Hematopoietic multipotent progenitor cell treated with erythropoietin and hydrocortisone succinate and interleukin-3 and kit ligand, for 15 days (in vitro differentiated cells): Measurements from ENCODE around the gene PLOD1.
"Not testable (repeated sequence)": the region's sequence is repeated elsewhere in the genome, so short reads cannot be mapped to it uniquely, and the experiment has no call there.

Experiments
- DNase-seq: peaks from one replicate; pipeline ENCODE4 v3.0.0-alpha.2; 2015; ENCODE audit warnings: low spot score

Gene PLOD1

DNA sequence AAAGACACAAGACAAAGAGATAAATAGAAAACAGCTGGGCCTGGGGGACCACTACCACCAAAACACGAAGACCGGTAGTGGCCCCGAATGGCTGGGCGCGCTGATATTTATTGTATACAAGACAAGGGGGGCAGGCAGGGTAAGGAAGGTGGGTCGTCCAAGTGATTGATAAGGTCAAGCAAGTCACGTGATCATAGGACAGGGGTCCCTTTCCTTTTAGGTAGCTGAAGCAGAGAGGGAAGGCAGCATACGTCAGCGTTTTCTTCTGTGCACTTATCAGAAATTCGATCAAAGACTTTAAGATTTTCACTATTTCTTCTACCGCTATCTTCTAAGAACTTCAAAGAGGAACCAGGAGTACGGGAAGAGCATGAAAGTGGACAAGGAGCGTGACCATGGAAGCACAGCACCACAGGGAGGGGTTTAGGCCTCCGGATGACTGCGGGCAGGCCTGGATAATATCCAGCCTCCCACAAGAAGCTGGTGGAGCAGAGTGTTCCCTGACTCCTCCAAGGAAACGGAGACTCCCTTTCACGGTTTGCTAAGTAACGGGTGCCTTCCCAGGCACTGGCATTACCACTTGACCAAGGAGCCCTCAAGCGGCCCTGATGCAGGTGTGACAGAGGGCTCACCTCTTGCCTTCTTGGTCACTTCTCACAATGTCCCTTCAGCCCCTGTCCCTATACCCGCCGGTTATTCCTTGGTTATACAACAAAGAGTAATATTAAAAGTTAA is 21.9 kb upstream of the PLOD1 start:
- not testable (repeated sequence) for DNase-seq

DNA sequence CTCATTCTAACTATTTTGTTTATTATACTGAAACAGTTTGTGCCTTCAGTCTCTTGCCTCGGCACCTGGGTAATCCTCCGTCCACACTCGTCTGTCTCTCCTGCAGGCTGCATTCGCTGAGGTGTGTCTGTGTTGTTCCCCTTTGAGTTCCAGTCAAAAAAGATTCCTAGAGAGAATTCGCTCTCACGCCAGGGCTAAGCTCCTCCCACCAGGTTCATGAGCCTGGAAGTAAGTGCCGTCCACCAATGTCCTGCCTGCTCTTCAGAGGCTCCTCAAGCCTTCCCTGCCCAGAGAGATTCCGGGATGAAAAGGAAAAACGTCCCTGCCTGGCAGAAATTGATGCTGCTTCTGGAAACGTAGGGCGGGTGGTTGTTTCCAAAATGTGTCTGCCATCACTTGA is 21.2 kb upstream of the PLOD1 start:
- DNase-seq, result no peak

DNA sequence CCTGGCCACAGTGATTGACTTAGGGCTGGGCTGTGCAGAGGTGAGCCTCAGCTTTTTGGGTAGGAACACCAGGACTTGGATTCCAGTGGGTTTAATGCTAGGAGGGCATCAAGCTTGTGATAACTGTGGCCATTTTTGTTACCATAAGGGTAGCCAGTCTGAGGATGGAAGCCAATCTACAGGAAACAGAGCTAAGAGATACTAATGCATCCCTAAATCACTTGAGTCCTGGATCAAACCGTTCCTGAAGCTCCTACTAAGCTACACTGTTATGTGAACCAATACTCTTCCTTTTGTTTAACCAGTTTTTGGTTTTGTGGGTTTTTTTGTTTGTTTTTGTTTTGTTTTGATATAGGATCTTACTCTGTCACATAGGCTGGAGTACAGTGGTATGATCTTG is 20.5 kb upstream of the PLOD1 start:
- no peak for DNase-seq

DNA sequence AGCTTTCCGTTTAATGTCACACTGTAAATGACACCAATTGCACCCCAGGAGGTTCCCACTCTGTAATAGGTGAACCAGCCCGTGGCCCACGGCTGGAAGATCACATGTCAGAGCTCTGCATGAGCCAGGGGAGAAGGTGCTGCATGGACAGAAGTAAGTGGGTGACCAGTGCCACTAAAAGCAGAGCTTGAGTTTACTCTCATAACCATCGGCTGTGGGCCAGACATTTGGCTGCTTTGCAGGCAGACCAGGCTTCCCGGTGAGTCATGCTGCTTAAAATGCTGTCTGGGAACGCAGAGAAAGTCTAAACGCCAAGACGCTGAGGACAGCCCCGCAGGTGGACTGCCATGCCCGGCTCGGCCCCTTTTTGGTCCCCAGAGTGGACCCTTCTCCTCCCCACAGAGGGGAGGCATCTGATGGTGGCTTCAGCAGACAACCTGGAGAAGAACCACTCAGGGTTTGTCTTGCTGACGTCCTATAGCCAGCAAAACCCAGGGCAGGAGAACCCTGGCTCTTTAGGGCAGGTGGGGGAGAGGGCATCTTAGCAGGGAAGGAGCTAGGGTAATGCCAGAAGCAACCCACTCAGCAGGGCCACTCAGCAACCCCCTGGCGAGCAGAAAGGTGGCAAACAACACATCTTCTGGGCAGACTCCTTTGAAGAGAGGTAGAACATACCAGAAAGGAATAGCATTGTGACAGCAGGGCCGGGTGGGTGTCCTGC is 15.6 kb upstream of the PLOD1 start:
- DNase-seq, result no peak

DNA sequence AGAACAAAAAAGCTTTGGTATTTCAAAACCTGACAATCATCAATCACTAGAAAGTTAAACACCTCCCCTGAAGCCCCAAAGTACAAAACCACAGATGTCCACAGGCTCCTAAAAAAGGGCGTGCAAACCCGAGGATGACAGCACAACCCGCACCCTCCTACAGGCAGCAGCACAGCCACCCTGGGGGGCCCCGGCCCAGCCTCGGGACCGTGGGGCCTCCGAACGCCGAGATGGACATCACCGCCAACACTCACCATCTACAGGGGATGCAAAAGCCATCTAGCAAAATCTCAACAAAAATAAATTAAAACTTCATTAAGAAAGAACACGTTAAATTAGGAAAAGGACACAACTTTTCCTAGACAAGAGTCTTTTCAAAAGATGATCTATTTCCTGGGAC is 14.9 kb upstream of the PLOD1 start:
- no peak for DNase-seq

DNA sequence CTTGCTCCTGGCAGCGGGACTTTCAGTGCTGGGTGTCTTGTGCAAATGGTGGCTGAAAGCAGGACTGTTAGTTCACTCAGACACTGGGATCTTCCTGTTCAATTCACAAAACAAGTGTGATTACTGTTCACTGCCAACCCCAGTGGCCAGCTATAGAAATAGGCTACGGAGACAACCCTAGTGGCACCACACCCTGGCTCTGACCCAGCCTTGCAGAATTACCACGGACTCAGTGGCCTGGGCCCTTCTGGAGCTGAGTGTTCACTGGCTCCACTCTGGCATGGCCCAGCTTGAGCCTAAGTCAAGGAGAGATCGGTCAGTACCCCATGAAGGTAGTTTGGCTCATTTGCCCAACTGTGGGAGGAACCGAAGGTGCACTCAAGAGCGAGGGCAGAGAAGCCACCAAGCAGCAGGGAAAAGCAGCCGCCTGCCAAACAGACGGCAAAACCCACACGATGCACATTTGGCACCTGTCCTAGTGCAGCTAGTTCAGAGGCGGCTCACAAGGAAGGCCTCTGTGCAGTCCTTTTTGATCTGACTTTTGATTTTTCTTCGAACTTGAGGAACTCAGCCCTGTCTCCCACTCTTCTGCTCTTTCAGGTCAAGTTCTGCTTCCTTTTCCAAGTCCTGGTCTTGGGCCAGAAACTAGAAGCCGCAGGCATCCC is 14.1 kb upstream of the PLOD1 start:
- DNase-seq, result no peak

DNA sequence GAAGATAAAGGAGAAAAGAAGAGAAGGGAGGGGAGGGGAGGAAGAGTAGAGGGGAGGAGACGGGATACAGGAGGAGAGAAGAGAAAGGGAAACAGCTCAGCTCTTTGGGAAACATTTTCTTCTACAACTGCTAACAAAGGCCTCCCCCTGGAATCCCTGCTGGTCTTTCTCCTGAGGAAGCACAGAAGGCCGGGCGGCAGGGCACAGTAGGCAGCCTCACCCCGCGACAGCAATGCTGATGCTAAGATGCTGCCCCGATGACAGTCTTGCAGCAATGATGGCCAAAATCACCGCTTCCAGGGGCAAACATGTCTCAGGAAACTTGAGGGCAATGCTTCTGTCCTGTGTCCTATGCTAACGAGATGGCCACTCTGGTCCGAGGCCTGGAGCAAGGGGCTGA is 13.5 kb upstream of the PLOD1 start:
- no peak for DNase-seq

DNA sequence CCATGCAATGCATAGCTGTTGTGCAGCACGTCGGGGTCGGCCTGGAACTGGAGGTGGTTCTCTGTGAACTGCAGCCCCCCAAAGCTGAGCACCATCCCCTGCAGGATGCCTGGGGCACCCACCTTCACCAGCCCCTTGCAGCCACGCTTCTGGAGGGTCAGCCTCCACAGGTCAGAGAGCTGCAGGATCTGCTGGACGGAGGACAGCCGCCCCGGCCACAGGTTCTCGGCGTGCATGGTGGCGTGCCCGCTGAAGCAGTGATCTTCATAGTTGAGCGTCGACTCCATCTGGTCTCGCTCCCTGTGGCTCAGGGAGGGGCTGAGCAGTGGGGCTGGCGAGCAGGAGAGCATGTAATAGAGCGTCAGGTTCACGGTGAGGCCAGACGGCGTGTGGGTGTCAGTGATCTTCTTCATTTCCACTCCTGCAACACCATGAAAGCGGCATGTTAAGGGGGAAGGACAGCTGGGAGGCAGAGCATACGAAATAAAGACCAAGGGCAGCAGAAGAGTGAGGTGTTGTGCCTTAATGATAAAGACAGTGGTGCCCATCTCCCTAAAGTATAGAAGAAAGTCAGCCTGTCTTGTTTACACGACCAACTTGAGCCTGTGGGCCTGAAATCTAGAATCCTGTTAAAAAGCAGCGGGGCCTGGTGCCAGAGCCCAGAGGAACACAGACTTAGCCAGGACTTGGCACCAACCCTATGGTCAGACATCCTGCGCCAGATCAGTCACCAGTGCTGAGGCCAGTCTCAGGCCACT is 11.3 kb upstream of the PLOD1 start:
- no peak for DNase-seq

DNA sequence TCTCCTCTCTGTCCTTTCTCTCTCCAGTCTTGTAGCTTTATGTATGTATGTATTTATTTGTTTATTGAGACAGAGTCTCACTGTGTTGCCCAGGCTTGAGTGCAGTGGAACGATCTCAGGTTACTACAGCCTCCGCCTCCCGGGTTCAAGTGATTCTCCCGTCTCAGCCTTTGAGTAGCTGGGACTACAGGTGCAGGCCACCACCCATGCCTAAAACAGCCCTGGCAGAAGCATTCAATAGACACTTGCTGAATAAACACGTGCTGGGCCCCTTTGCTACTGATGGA is 10.7 kb upstream of the PLOD1 start:
- DNase-seq, result no peak

DNA sequence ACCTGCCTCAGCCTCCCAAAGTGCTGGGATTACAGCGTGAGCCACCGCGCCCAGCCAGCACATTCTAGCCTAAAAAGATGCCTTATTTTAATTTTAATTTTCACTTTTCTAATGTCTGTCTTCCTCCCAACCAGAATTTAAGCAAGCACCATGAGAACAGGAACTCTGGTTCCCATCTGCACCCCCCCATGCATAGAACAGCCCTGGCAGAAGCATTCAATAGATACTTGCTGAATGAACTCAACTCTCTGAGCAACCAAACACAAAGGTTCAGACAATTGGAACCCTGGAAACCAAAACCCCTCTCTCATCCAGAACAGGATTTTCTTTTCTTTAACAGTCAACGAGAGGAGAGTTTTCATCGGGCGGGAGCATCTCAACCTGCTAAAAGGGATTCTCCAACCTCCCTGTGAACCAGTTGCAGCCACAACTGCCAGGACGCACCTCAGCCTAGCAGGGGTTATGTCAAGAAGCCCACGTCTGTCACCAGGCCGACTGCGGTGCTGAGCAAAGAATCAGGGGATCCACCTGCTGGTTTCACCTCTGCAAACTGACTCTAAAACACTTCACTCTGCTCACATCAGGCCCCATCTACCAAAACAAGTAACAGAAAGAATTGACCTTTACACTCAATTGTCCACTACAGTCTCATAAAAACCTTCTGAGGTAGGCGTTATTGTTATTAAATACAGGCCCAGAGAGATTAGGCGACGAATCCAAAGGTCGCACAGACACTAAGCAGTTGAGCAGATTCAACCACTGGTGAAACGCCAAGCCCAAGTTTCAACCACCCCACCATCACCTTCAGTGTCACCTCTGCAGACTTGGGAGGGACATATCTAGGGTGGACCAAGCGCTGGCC is 10.0 kb upstream of the PLOD1 start:
- DNase-seq, result no peak

DNA sequence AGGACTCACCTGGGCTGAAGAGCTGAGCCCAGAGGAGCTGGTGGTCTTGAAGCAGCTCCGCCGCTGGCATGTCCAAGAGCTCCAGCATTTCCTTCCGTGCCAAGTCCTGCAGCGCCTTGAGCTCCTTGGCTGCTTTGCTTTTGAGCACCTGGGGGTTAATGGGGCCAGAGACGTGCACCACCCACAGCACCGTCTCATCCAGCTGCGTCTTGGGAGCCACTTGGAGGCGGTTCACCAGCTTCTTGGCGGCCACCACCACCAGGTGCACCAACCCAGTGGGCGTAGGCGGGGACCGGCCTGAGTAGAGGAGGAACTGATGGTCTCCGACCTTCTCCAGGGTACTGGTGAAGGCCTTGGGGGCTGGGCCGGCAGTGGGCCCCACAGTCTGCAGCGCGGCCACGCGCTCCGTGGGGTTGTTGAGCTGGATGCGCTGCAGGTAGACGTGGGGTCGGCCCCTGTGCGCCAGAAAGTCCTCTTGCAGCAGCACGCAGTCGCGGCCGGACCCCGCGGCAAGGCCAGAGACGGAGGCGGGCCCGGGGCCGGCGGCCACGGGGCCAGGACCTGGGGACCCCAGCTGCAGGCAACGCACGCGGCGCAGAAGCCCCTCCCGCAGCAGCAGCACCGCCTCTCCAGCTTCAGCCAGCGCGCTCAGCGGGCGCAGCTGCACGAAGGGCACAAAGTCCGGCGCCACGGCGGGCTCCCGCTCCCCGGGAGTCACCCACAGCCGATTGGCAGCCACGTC is 9.2 kb upstream of the PLOD1 start:
- DNase-seq, result not testable (repeated sequence)

DNA sequence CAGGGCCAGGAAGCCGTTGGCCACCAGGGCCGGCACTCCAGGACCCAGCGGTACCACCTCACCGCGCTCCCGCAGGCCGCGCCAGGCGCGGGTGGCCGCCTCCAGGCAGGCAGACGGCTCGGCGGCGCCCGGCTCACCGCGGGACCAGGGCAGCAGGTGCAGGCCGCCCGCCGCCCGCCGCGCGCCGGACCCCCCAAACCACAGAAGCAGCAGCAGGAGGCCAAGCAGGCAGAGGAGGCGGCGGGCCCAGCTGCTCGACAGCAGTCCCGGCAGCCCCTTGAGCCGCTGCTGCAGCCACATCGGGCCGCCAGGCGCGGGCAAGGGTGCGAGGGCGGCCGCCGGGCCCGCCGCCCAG is 8.6 kb upstream of the PLOD1 start:
- no peak for DNase-seq

DNA sequence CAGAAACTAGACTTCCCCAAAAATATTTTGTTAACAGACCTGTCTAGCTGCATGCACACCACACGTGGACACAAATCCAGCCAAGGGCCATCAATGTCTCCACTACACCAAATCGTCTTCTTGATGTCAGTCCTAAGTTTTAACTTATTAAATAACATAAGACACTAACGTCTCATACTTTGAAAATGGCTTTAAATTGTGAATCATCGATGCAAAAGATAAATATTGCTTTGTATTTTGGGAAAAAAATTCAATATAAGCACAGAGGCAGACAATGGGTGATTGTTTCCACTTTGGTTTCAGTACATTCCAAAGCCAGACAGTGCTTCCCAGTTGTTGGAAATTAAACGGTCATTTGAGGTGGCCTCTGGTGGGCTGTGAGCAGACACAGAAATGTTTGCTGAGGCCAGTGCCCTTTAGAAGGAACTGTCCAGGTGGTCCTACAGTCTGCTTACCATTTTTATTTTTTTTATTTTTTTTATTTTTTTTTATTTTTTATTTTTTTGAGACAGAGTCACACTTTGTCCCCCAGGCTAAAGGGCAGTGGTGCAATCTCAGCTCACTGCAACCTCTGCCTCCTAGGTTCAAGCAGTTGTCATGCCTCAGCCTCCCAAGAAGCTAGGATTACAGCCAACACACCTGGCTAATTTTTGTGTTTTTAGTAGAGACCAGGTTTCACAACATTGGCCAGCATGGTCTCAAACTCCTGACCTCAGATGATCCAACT is 6.5 kb upstream of the PLOD1 start:
- DNase-seq, result no peak

DNA sequence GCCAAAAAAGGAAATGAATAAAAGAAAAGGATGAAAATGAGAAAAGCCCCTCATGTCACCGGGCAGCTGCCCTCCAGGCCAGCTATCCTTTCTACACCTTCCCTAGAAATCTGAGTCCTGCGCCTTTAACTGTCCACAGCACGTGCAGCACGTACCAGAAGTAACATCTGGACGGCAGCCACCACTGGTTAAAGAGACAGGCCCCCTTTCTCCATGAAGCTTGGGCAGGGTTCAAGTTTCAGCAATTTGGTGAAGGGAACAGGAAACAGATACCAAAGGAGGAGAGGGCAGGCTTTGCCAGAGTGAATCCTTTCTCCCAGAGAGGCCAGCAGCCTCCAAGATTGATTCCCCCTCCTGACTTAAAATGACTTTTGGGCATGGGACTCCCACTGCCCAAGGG is 4.7 kb upstream of the PLOD1 start:
- peak; percentile 41 for DNase-seq

DNA sequence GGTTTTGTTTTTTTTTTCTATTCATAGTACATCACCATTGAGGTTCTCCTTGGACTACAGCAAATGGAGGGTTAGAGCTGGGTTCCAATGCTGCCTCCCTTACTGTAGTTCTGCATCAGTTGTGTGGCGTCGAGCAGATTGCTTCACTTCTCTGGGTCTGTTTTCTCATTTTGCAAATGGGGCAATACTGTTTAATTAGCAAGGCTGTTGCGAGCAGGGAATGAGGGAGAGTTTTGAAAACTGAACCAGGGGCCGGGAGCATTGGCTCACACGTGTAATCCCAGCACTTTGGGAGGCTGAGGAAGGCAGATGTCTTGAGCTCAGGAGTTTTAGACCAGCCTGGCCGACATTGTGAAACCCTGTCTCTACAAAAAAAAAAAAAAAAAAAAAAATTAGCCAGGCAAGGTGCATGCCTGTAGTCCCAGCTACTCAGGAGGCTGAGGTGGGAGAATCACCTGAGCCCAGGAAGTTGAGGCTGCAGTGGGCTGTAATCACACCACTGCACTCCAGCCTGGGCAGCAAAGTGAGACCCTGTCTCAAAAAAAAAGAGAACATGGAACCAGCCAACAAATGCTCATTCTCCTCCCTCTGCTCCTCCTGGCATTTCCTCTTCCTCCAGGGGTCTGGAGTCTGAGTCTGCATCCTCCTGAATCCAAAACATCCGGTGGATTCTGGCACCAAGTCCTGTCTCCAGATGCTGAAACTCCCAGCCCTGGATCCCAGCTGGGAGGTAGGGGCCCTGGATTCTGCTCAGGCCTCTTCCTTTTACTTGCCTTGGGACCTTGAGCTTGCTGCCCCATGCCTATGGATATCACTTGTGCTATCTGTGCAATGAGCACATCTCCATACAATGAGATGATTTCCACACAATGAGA is 3.7 kb upstream of the PLOD1 start:
- DNase-seq, result no peak

DNA sequence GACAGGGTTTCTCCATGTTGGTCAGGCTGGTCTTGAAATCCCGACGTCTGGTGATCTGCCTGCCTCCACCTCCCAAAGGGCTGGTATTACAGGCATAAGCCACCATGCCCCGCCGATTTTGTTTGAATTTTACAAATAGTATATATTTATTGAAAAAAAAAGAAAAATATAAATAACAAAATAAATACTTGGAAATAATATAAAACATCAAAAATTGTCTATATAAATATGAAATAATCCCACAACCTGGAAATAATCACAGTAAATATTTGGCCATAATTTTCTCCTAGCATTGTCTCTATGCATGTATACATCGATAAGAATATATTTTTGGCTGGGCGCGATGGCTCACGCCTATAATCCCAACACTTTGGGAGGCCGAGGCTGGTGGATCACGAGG is 2.7 kb upstream of the PLOD1 start:
- DNase-seq, result no peak

DNA sequence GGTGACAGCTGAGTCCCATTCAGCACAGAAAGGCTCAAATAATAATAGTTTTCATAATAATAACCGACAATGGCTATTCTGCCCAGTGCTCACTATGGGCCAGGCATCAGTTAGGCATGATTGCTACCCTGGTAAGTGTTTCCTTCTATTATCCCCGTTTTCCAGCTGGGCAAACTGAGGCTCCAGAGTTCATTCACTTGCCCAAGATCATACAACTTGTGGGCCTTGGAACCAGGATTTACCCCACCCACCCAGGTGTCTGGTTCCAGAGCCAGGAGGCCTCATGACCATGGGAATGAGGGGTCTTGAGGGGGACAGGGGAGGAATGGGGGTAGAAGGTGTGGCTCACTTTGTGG is 518 bp downstream of the PLOD1 start:
- no peak for DNase-seq

DNA sequence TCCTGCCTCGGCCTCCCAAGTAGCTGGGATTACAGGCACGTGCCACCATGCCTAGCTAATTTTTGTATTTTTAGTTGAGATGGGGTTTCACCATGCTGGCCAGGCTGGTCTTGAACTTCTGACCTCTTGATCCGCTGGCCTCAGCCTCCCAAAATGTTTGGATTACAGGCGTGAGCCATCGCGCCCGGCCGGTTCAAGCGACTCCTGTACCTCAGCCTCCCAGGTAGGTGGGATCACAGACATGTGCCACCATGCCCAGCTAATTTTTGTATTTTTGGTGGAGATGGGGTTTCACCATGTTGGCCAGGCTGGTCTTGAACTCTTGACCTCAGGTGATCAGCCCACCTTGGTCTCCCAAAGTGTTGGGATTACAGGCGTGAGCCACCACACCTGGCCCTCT is 1.2 kb downstream of the PLOD1 start:
- DNase-seq, result not testable (repeated sequence)

DNA sequence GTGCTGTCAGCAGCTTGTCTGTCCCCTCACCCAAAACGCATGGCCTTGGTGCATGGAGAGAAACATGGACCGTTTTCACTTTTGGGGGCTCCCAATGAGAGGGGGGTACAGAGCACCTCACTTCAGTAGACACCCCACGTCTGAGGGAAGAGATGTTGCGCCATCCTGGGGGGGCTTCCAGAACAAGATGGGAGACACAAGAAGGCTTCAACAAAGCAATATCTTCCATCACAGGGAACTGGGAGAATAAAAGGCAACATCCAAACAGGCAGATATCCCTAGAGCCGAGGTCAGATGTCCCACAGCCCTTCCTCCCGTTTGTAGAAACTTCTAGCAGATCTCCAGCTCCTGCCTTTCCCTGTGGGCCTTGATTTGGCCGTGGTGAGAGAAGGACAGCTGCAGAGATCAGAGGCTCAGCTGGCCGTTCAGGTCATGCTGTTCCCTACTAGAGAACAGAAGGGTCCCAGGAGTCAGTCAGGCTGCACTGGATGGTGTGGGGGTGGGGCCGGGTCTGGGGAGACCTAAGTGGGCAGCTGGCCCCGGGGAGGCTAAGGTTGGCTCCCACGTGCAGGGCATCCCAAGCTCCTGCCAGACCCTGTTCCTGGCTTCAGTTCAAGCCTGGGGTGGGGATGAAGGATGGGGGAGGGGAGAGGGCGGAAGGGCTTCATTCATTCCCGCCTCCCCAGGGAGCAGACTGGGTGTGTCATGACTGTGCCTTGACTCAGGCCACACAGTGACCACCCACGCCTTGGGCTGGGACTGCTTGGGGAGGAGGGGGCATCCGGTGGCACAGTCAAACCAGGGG is 4.4 kb downstream of the PLOD1 start:
- no peak for DNase-seq
